Measurements from ENCODE around the gene GLYATL2.

Gene GLYATL2

DNA sequence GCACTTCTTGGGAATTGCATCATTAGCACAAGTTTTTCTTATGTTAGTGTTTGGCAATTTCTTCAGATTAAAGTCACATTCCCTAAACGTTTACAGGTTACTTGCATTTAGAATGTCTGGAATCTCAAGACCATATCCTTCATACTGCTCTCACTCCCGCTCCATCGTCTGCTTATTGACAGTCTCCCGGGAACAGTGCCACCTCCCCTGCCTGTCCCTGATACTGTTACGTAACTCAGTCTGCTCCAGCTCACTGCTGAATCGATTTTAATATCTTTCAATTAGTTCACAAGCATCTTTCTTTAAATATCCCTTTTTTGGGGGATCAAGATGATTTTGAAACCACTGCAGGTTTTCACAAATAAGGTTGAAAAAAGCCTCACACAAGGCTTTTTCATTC is 48.2 kb downstream of the GLYATL2 start:
- DNase-seq: no peak

DNA sequence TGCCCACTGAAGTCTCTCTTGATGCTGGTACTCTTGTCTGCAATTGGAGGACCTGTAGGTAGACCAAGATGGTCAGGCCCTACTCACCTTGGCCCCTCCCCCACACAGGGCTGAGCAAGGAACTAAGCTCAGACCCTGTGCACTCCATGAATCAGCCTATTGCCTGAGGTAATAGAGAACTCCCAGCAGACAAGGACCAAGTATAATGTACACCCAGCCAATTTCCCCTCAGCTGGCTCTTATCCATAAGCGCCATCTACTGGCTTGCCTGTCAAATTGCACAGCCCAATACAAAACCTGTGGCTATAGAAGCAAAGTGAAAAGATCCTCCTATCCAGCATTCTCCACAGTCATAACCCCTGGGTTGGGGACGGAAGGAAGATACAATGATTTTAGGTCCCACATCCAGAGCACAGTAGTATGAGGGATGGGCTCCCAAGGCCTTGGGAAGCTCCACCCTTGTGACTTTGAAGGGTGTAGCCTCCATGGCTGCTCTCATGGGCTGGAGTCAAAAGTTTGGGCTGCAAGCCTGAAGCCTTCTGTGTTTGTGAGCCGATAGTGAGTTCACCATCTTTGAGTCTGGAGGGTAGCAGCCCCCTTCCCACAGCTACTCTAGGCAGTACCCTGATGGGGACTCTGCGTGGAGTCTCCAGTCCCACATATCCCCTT is 56.0 kb downstream of the GLYATL2 start:
- peak; percentile 54 for DNase-seq

DNA sequence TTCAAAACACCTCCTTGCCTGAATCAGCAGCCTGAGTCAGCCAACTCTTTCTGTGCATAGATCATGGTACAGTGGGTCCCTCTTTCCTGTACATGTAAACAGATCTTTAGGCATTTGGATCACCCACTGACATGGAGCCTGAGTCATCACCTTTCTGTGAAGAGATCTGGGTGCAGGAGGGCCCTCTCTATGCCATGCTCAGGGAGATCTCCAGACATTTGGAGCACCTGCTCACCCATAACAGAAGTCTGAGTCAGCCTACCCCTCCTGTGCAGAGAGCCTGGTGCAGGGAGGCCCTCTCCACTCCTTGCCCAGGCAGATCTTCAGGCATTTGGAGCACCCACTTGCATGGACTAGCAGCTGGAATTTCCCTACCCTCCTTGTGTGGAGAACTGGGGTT is 56.6 kb downstream of the GLYATL2 start:
- DNase-seq: no peak

DNA sequence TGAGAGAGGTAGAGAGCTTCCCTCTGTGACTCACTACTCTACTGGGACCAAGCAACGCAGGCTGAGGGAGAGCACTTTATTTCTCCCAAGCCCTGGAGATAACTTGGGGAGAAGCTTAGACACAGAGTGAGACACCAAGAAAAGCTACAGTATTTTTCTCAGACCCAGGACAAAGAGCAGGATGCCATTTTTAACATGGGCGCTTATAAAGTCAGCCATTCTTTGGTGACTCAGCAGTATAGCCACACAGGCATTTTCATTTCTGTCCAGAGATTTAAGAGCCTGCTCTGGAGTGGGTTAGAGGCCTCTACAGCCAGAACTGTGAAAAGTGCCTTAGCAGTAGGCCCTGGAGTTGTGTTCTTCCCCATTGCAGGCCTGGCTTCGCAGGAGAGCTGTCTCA is 57.8 kb downstream of the GLYATL2 start:
- no peak for DNase-seq

DNA sequence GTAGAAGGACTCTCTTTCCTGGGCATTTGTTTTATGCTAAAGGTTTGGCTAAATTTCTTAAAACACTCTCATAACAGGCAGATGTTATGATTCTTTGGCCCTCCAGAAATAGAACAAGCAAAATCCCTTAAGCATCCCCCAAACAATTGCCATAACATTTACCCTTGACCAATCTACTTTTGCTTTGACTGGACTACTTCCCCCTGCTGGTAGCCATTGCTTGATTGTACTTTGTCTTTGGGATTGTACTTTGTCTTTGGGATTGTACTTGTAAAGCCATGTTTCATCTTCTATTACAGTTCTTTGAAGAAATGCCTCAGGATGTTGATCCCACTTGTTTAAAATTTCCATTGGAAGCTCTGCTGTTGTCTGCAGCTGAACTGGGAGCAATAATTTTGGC is 59.5 kb downstream of the GLYATL2 start:
- no peak for DNase-seq
